HEK293 (cell line): ENCODE results near the gene TRUB2.

Source experiments
- CTCF ChIP-seq: fragments of 450-650 bp; formaldehyde crosslinking; IDR thresholded peaks from 2 replicates; pipeline ENCODE4 v1.5.1; 2016; ENCODE audit warnings: missing biosample characterization, missing genetic modification characterization
- ZNF121 ChIP-seq: fragments of 450-650 bp; formaldehyde crosslinking; IDR thresholded peaks from 2 replicates; pipeline ENCODE4 v1.5.1; 2016; ENCODE audit warnings: missing biosample characterization, missing genetic modification characterization
- ZNF76 ChIP-seq: fragments of 450-650 bp; formaldehyde crosslinking; IDR thresholded peaks from 2 replicates; pipeline ENCODE4; 2016; ENCODE audit warnings: low read depth, missing biosample characterization, missing genetic modification characterization, borderline replicate concordance
- TF ChIP-seq, protein P1 (sequence below): fragments of 450-650 bp; formaldehyde crosslinking; IDR thresholded peaks from 2 replicates; pipeline ENCODE4 v1.5.1; 2016; ENCODE audit warnings: missing biosample characterization, missing genetic modification characterization

- no peak for TF ChIP-seq CTCF
- no peak for TF ChIP-seq ZNF76 (tag by site-specific recombination)
- TF ChIP-seq, protein P1, sequence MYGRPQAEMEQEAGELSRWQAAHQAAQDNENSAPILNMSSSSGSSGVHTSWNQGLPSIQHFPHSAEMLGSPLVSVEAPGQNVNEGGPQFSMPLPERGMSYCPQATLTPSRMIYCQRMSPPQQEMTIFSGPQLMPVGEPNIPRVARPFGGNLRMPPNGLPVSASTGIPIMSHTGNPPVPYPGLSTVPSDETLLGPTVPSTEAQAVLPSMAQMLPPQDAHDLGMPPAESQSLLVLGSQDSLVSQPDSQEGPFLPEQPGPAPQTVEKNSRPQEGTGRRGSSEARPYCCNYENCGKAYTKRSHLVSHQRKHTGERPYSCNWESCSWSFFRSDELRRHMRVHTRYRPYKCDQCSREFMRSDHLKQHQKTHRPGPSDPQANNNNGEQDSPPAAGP (tag by site-specific recombination): no peak
- no peak for TF ChIP-seq ZNF121 (tag by site-specific recombination)
Measured at GRCh38 chr9:128337936-128338335, 15.7 kb upstream of the TRUB2 start.
